HG02943 (cell line): ENCODE results near the gene MAML3.

Experiments used
- ATAC-seq: cut with Tn5 transposase; IDR thresholded peaks from one replicate; pipeline ENCODE4 v1.9.1; 2021; ENCODE audit warnings: mild to moderate bottlenecking, low read depth, moderate library complexity; ENCODE audit not compliant: unreplicated experiment

The MAML3 gene

GRCh38 chr4:139887376-139887802 lies 266.6 kb downstream of the MAML3 start:
- ATAC-seq: no peak

- ATAC-seq: no peak
Measured at GRCh38 chr4:139886798-139887197, 267.2 kb downstream of the MAML3 start.

GRCh38 chr4:139884438-139884837 lies 269.5 kb downstream of the MAML3 start:
- no peak for ATAC-seq

- no peak for ATAC-seq
Measured at GRCh38 chr4:139880841-139881240, 273.1 kb downstream of the MAML3 start.

- no peak for ATAC-seq
Measured at GRCh38 chr4:139878050-139878449, 275.9 kb downstream of the MAML3 start.

- ATAC-seq: no peak
Measured at GRCh38 chr4:139876337-139876941, 277.5 kb downstream of the MAML3 start.

GRCh38 chr4:139875411-139875825 lies 278.6 kb downstream of the MAML3 start:
- ATAC-seq: no peak

- ATAC-seq: no peak
Measured at GRCh38 chr4:139873111-139873860, 280.7 kb downstream of the MAML3 start.

- ATAC-seq: no peak
Measured at GRCh38 chr4:139872274-139872673, 281.7 kb downstream of the MAML3 start.

- ATAC-seq: no peak
Measured at GRCh38 chr4:139869810-139870209, 284.2 kb downstream of the MAML3 start.

- no peak for ATAC-seq
Measured at GRCh38 chr4:139866276-139866962, 287.6 kb downstream of the MAML3 start.

- ATAC-seq: no peak
Measured at GRCh38 chr4:139865537-139865936, 288.4 kb downstream of the MAML3 start.

- ATAC-seq: no peak
Measured at GRCh38 chr4:139863531-139863930, 290.5 kb downstream of the MAML3 start.

- ATAC-seq: no peak
Measured at GRCh38 chr4:139861471-139861870, 292.5 kb downstream of the MAML3 start.

GRCh38 chr4:139860435-139861024 lies 293.5 kb downstream of the MAML3 start:
- no peak for ATAC-seq

GRCh38 chr4:139859876-139860275 lies 294.1 kb downstream of the MAML3 start:
- no peak for ATAC-seq

- peak; percentile 92 for ATAC-seq
Measured at GRCh38 chr4:139858436-139859205, 295.4 kb downstream of the MAML3 start.

GRCh38 chr4:139857977-139858376 lies 296.0 kb downstream of the MAML3 start:
- no peak for ATAC-seq

- no peak for ATAC-seq
Measured at GRCh38 chr4:139857021-139857420, 297.0 kb downstream of the MAML3 start.

GRCh38 chr4:139854668-139855403 lies 299.1 kb downstream of the MAML3 start:
- ATAC-seq: no peak
